ENCODE results near the gene WDR46. TPM values are rescaled to one million over a fixed set of nuclear protein-coding genes. Genes with fewer than 3 reads are reported as not detected.

Gene WDR46
- total RNA-seq, 2 experiments from 2014 or later, result 63.5 to 69.4 TPM

DNA sequence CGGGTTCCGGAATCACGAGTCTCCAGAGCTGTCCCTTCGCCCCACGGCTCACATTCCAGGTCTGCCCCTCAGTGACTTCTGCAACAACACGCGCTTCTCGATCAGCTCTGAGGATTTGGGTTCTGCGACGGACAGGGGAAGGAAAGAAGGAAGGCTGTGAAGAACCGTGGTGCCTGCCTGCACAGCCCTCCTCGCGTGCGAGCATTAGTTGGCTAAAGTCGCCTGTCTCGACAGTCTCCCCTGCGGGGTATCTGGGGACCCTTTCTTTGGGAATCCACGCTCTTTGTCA is 40.5 kb downstream of the WDR46 start:
- Mint-ChIP-seq H3K4me3 (peak overlapping the region; percentile 91), H3K4me1 (peaks cover 41% of the 10 kb centered on the region), H3K27ac (peak overlapping the region; percentile 96), H3K36me3 (ENCODE audit: low read depth) (peaks cover 23% of the 10 kb centered on the region), H3K9me3 (ENCODE audit: low read depth) (no peaks in the 10 kb centered on the region), H3K27me3 (peaks cover 3% of the 10 kb centered on the region)
- DNase-seq (no peak), ATAC-seq (peak; percentile 10)
- ChIA-PET POLR2A (interaction anchor here (0.7 to 2.9 kb wide), 10 partner anchors 20 to 1053 kb away, joined by 3 to 19 read pairs (median 4); partner anchors contain the start of genes B3GALT4, HSD17B8, RPS18 and VPS52), CTCF (interaction anchor here (0.7 to 8.3 kb wide), 39 partner anchors 9 to 283 kb away, joined by 3 to 77 read pairs (median 5); partner anchors contain the start of genes B3GALT4, HSD17B8, PFDN6 and RING1)
- intact Hi-C loops (cut with DNase I, micrococcal nuclease), result loop anchor here (1.0 to 2.0 kb wide), 8 partner anchors 43 to 280 kb away; partner anchors contain the start of gene BRD2 (in 1 of the 2)

DNA sequence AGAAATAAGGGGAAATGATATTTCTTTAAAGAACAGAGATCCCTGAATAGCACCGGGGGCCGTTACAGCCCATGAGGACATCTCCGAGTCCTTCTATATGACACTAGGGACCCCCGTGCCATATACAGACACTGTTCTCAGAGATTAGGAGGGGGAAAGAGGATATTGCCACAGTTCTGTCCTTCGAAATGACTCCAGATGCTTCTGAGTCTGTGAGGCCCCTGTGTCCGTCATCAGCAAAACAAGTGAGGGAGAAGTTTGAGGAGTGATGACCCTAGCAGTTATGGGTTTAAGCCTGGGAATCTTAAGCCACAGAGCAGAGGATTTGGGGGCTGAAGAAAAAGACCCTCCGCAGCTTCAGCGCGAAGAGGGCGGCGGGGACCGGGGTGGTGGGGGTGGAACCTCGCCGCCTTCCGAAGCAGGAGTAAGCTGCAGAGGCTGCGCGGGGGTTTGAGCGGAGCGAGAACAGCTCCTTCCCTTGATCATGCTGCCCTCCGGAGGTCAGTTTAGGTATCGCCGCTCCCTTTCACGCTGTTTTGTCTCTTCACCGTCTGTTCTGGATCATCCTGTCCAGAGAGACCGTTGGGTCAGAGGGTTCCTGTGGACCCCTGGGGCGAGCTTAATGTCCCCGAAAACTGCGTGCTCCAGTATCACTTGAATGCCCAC is 40.9 kb downstream of the WDR46 start:
- POLR2A ChIA-PET, result interaction anchor here (0.7 to 2.9 kb wide), 11 partner anchors 20 to 1053 kb away, joined by 3 to 19 read pairs (median 3); partner anchors contain the start of genes B3GALT4, HSD17B8, RPS18 and VPS52
- peak overlapping the region; percentile 91 for H3K4me3 Mint-ChIP-seq
- H3K27ac Mint-ChIP-seq, result peak overlapping the region; percentile 96
- CTCF ChIA-PET, result interaction anchor here (0.5 to 8.3 kb wide), 42 partner anchors 9 to 283 kb away, joined by 3 to 77 read pairs (median 4); partner anchors contain the start of genes B3GALT4, HSD17B8, PFDN6 and RGL2
- DNase-seq, result peak; percentile 96
- no peaks in the 10 kb centered on the region for H3K9me3 Mint-ChIP-seq (ENCODE audit: low read depth)
- intact Hi-C loops (cut with DNase I, micrococcal nuclease), result loop anchor here (1.0 to 2.0 kb wide), 8 partner anchors 43 to 280 kb away; partner anchors contain the start of gene BRD2 (in 1 of the 2)
- H3K27me3 Mint-ChIP-seq, result peaks cover 6% of the 10 kb centered on the region
- ATAC-seq, result peak; percentile 27
- peaks cover 23% of the 10 kb centered on the region for H3K36me3 Mint-ChIP-seq (ENCODE audit: low read depth)
- peaks cover 41% of the 10 kb centered on the region for H3K4me1 Mint-ChIP-seq

DNA sequence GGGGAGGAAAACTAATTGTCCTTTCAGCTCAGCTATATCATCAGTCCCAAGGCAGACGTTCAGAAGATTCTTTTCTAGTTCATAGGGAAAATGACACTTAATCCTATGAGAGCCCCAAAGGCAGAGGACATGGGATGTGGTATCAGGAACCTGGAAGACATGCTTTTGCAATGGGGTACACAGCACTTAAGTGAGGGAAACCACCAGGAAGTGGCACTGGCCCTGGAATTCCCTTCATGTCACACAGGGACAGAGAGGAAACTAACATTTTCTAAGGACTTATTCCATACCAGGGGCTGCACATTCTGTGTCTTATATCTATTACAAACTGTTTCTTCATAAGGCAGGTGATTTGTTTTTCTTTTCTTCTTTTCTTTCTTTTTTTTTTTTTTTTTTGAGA is 45.6 kb downstream of the WDR46 start:
- DNase-seq (no peak), ATAC-seq (no peak)
- peaks cover 15% of the 10 kb centered on the region for H3K27me3 Mint-ChIP-seq
- H3K4me3 Mint-ChIP-seq, result no peak overlapping the region
- no peaks in the 10 kb centered on the region for H3K9me3 Mint-ChIP-seq (ENCODE audit: low read depth)
- ChIA-PET POLR2A (no interaction called here), CTCF (interaction anchor here (0.7 to 1.6 kb wide), 4 partner anchors 46 to 311 kb away, joined by 3 to 6 read pairs (median 3); no protein-coding TSS in a partner anchor)
- intact Hi-C loops (cut with DNase I, micrococcal nuclease), result no loop called here
- H3K27ac Mint-ChIP-seq, result no peak overlapping the region
- H3K4me1 Mint-ChIP-seq, result peaks cover 17% of the 10 kb centered on the region
- no peaks in the 10 kb centered on the region for H3K36me3 Mint-ChIP-seq (ENCODE audit: low read depth)

DNA sequence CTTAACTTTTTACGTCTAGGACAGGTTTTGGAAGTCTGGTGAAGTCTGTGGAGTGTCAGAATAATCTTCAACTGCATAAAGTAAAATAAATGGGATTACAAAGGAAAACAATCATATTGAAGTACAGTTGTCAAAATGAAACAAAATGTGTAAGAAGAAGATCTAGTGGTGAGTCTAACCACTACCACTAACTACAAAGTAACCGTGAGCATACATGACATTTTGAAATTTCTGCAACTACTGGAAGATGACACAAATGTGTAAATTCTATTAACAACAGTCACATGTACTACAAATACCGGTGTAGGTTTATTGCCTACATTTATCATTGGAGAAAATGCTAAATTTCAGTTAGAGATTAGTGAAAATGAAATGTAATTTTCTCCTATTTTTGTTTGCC is 47.1 kb downstream of the WDR46 start:
- H3K9me3 Mint-ChIP-seq (ENCODE audit: low read depth), result no peaks in the 10 kb centered on the region
- no peaks in the 10 kb centered on the region for H3K36me3 Mint-ChIP-seq (ENCODE audit: low read depth)
- ChIA-PET POLR2A (no interaction called here), CTCF (no interaction called here)
- H3K4me3 Mint-ChIP-seq, result peak overlapping the region; percentile 35
- ATAC-seq (peak; percentile 94), DNase-seq (no peak)
- no peak overlapping the region for H3K27ac Mint-ChIP-seq
- peaks cover 11% of the 10 kb centered on the region for H3K4me1 Mint-ChIP-seq
- peaks cover 19% of the 10 kb centered on the region for H3K27me3 Mint-ChIP-seq
- intact Hi-C loops (cut with DNase I, micrococcal nuclease), result loop anchor here in 1 of 2 experiments (1.0 kb wide), 2 partner anchors 37 to 45 kb away; no protein-coding TSS in a partner anchor

DNA sequence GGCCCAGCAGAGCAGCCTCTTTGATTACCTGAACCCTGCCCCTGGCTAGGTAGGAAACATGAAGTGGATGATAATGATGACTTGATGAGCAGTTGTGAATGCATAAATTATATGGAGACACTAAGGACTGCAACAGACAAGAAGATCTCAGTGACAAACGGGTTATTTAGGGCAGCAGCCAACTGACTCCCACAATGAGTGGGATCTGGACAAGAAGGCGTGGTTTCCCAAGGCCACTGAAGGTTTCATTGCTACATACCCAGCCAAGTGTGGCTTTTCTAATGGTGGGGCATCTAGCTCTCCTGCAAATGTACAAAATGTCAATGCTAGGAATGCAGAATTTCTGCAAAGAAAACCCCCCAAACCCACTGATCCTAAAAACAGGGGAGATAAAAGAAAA is 51.3 kb downstream of the WDR46 start:
- POLR2A ChIA-PET, result no interaction called here
- H3K27ac Mint-ChIP-seq, result no peak overlapping the region

DNA sequence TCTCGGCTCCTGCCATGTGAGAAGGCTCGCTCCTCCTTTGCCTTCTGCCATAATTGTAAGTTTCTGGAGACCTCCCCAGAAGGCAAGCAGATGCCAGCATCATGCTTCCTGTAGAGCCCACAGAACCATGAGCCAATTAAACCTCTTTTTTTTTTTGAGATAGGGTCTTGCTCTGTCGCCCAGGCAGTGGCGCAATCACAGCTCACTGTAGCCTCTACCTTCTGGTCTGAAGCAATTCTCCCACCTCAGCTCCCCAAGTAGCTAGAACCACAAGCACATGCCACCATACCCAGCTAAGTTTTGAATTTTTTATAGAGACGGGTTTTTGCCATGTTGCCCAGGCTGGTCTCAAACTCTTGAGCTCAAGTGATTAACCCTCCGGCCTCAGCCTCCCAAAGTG is 52.2 kb downstream of the WDR46 start:
- no peaks in the 10 kb centered on the region for H3K36me3 Mint-ChIP-seq (ENCODE audit: low read depth)
- POLR2A ChIA-PET, result interaction anchor here (0.6 kb wide), 1 partner anchor 11 kb away, joined by 4 read pairs; no protein-coding TSS in a partner anchor
- ATAC-seq (no peak), DNase-seq (no peak)
- peaks cover 23% of the 10 kb centered on the region for H3K27me3 Mint-ChIP-seq
- H3K4me3 Mint-ChIP-seq, result no peak overlapping the region
- CTCF ChIA-PET, result interaction anchor here (0.8 kb wide), 1 partner anchor 11 kb away, joined by 3 read pairs; no protein-coding TSS in a partner anchor
- no peaks in the 10 kb centered on the region for H3K9me3 Mint-ChIP-seq (ENCODE audit: low read depth)
- H3K27ac Mint-ChIP-seq, result no peak overlapping the region
- intact Hi-C loops (cut with DNase I, micrococcal nuclease), result no loop called here
- H3K4me1 Mint-ChIP-seq, result peaks cover 5% of the 10 kb centered on the region

More for the DNA sequence above, 51.3 kb downstream of the WDR46 start:
- peaks cover 24% of the 10 kb centered on the region for H3K27me3 Mint-ChIP-seq
- H3K9me3 Mint-ChIP-seq (ENCODE audit: low read depth), result no peaks in the 10 kb centered on the region
- H3K4me1 Mint-ChIP-seq, result peaks cover 11% of the 10 kb centered on the region
- intact Hi-C loops (cut with DNase I, micrococcal nuclease), result no loop called here
- ATAC-seq (no peak), DNase-seq (no peak)
- H3K4me3 Mint-ChIP-seq, result no peak overlapping the region
- no peaks in the 10 kb centered on the region for H3K36me3 Mint-ChIP-seq (ENCODE audit: low read depth)
- CTCF ChIA-PET, result interaction anchor here (0.6 to 1.2 kb wide), 2 partner anchors 223 to 258 kb away, joined by 3 read pairs; no protein-coding TSS in a partner anchor

DNA sequence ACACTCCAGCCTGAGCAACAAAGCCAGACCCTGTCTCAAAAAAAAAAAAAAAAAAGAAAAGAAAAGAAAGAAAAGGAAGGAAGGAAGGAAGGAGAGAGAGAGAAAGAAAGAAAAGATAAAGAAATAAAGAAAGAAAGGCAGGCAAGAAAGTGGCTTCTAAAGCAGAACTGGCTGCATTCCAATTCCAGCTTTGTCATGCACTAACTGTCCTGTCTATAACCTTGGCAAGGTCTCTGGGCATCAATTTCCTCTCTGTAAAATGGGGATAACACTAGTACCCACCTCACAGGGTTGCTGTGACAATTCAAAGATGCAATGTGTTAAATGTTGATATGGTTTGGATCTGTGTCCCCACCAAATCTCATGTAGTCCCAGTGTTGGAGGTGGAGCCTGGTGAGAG is 52.7 kb downstream of the WDR46 start:
- Mint-ChIP-seq H3K27ac (no peak overlapping the region), H3K9me3 (ENCODE audit: low read depth) (no peaks in the 10 kb centered on the region), H3K36me3 (ENCODE audit: low read depth) (no peaks in the 10 kb centered on the region), H3K4me3 (no peak overlapping the region), H3K27me3 (peaks cover 26% of the 10 kb centered on the region), H3K4me1 (peaks cover 3% of the 10 kb centered on the region)
- DNase-seq, result no peak
- ATAC-seq, result no peak
- ChIA-PET POLR2A (interaction anchor here (0.6 kb wide), 1 partner anchor 10 kb away, joined by 4 read pairs; no protein-coding TSS in a partner anchor), CTCF (interaction anchor here (0.5 to 0.8 kb wide), 4 partner anchors 10 to 98 kb away, joined by 3 to 6 read pairs (median 4); no protein-coding TSS in a partner anchor)
- intact Hi-C loops (cut with DNase I, micrococcal nuclease), result no loop called here

DNA sequence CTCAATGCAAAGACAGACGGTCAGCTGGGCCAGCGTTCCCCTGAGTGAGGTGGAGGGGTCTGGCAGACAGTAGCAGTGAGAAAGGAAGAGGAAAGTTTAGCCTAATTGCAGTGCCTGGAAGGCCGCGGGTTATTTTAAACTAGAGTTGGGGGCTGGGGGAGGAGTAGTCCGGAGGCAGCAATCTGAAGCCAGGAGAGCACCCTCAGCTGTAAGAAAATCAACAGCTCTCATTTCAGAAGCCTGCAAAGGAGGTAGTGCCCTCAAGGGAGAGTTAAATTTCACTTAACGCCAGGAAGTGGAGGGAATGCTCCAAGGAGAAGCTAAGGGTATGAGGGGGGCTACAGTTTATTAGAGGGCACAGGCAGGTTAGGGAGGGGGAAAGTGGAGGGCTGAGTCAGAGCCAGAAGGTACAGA is 53.8 kb downstream of the WDR46 start:
- H3K36me3 Mint-ChIP-seq (ENCODE audit: low read depth), result no peaks in the 10 kb centered on the region

More for the DNA sequence above, 53.8 kb downstream of the WDR46 start:
- no peak overlapping the region for H3K27ac Mint-ChIP-seq
- intact Hi-C loops (cut with DNase I, micrococcal nuclease), result no loop called here
- no peaks in the 10 kb centered on the region for H3K4me1 Mint-ChIP-seq
- no peaks in the 10 kb centered on the region for H3K9me3 Mint-ChIP-seq (ENCODE audit: low read depth)
- H3K4me3 Mint-ChIP-seq, result no peak overlapping the region
- POLR2A ChIA-PET, result no interaction called here
- CTCF ChIA-PET, result interaction anchor here (0.7 kb wide), 1 partner anchor 70 kb away, joined by 3 read pairs; no protein-coding TSS in a partner anchor
- ATAC-seq (no peak), DNase-seq (no peak)
- peaks cover 26% of the 10 kb centered on the region for H3K27me3 Mint-ChIP-seq

Small RNA genes within 50 kb of the gene (microRNA-seq; reads per million reads assigned to microRNA genes)
- gene MIR6834 (ENCODE audit: borderline replicate concordance) (not detected), gene MIR6873 (ENCODE audit: borderline replicate concordance) (not detected)

Other genes starting within 250 kb of the WDR46 start
- 10 to 100 TPM; 11.5 to 13.3 TPM for gene HLA-DPA1, start 215.6 kb downstream of the WDR46 start, total RNA-seq
- 1 to 10 TPM; 5.2 to 5.4 TPM for gene HLA-DPB1, start 213.2 kb downstream of the WDR46 start, total RNA-seq
- 1 to 10 TPM; 1.9 to 2.0 TPM for gene COL11A2, start 96.8 kb downstream of the WDR46 start, total RNA-seq
- gene RXRB, start 88.6 kb downstream of the WDR46 start, total RNA-seq, result 10 to 100 TPM; 41.0 to 45.4 TPM
- 10 to 100 TPM; 33.0 to 41.8 TPM for gene SLC39A7, start 88.4 kb downstream of the WDR46 start, total RNA-seq
- 10 to 100 TPM; 23.4 to 33.2 TPM for gene HSD17B8, start 84.6 kb downstream of the WDR46 start, total RNA-seq
- gene RING1, start 80.7 kb downstream of the WDR46 start, total RNA-seq, result 10 to 100 TPM; 28.3 to 39.3 TPM
- 10 to 100 TPM; 35.6 to 45.2 TPM for gene VPS52, start 17.4 kb downstream of the WDR46 start, total RNA-seq
- 1,000 to 10,000 TPM; 2,706 to 4,631 TPM for gene RPS18, start 17.2 kb downstream of the WDR46 start, total RNA-seq
- 1 to 10 TPM; 2.8 to 3.5 TPM for gene B3GALT4, start 12.1 kb downstream of the WDR46 start, total RNA-seq
- gene PFDN6, start 362 bp upstream of the WDR46 start, total RNA-seq, result 10 to 100 TPM; 65.4 to 96.9 TPM
- gene RGL2, start 9.7 kb upstream of the WDR46 start, total RNA-seq, result 10 to 100 TPM; 19.9 to 21.5 TPM
- gene TAPBP, start 24.8 kb upstream of the WDR46 start, total RNA-seq, result 100 to 1,000 TPM; 164 to 190 TPM
- 1 to 10 TPM; 9.0 to 9.9 TPM for gene ZBTB22, start 28.5 kb upstream of the WDR46 start, total RNA-seq
- 10 to 100 TPM; 66.2 to 75.5 TPM for gene DAXX, start 33.7 kb upstream of the WDR46 start, total RNA-seq
- gene KIFC1, start 102.6 kb upstream of the WDR46 start, total RNA-seq, result 10 to 100 TPM; 86.0 to 89.3 TPM
- 10 to 100 TPM; 24.9 to 28.2 TPM for gene PHF1, start 121.8 kb upstream of the WDR46 start, total RNA-seq
- gene CUTA, start 128.9 kb upstream of the WDR46 start, total RNA-seq, result 100 to 1,000 TPM; 154 to 188 TPM
- 10 to 100 TPM; 43.6 to 45.6 TPM for gene SYNGAP1, start 130.8 kb upstream of the WDR46 start, total RNA-seq
- gene ZBTB9, start 165.3 kb upstream of the WDR46 start, total RNA-seq, result 1 to 10 TPM; 9.3 to 9.5 TPM